ENCODE measurements around the gene TACR2. TPM values are rescaled to one million over a fixed set of nuclear protein-coding genes. Genes with fewer than 3 reads are reported as not detected.

The TACR2 gene
- total RNA-seq: 6.1 TPM

GRCh38 chr10:69416695-69417094 is at the start of gene TACR2:
Gene TACR2, minus strand, starts transcription at chr10:69416918. Its CDS starts 595 bp downstream, at chr10:69416323.
- intact Hi-C loops (cut with DNase I): loop anchor here (10.0 kb wide), 1 partner anchor 412 kb away; no protein-coding TSS in a partner anchor
- TF ChIP-seq POLR2AphosphoS5 (IDR thresholded peaks at IDR 0.05; ENCODE audit: insufficient read depth in 1 of 2, low read depth in 1 of 2) (peak in 1 of 2 donors; percentile 67), CTCF (IDR thresholded peaks at IDR 0.05) (no peak), POLR2A (IDR thresholded peaks at IDR 0.05) (no peak)
- no peak within 1 kb of the TSS for H3K27ac ChIP-seq
- no peaks in the 10 kb centered on the region for H3K9me3 ChIP-seq
- no peak for DNase-seq (ENCODE audit: extremely low spot score in 2 of 2)
- no peaks in the 10 kb centered on the region for H3K27me3 ChIP-seq
- peaks cover 6% of the 10 kb centered on the region for H3K4me1 ChIP-seq
- no peaks in the 10 kb centered on the region for H3K36me3 ChIP-seq
- H3K4me3 ChIP-seq: peak within 1 kb of the TSS; percentile 2 to 29

- Histone ChIP-seq H3K4me3 (no peak overlapping the region), H3K27me3 (no peaks in the 10 kb centered on the region), H3K27ac (peak overlapping the region; percentile 29), H3K9me3 (no peaks in the 10 kb centered on the region), H3K4me1 (peaks cover 30% of the 10 kb centered on the region), H3K36me3 (no peaks in the 10 kb centered on the region)
- no peak for DNase-seq (ENCODE audit: extremely low spot score in 2 of 2)
- intact Hi-C loops (cut with DNase I): no loop called here
- TF ChIP-seq POLR2AphosphoS5 (IDR thresholded peaks at IDR 0.05; ENCODE audit: insufficient read depth in 1 of 2, low read depth in 1 of 2) (no peak), CTCF (IDR thresholded peaks at IDR 0.05) (no peak), POLR2A (IDR thresholded peaks at IDR 0.05) (no peak)
Measured at GRCh38 chr10:69466158-69466490, 49.4 kb upstream of the TACR2 start.

DNA sequence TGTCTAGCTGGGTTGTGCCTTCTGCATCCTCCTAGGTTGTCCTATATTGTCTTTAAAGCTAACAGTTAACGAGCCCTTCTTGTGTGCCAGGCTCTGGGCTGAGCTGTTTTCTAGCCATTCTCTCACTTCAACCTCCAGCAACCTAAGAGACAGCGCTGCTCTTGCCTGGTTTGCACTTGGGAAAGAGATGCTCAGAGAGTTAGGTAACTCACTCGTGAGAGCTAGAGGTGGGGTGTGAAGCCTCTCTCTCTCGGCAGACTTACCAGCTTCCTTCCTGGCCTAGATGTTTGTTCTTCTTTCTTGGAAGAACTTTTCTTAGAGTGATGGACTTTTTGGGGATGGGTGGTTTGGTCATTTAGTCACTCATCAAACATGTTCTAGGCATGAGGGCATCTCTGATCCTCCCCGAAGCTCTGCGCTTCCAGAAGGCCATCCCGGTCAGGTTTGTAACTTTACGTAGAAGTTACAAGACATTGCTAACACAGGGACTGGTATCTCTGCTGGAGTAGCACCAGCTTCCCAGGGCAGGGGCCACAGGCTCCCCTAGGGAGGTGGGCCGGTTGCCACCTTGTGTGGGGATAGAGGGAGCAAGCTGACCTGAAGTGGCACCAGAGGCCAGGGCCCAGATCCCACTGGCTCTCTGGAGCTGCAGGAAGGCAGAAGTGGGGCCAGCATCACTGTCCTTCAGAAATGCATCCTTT is 48.9 kb upstream of the TACR2 start:
- Histone ChIP-seq H3K4me1 (peaks cover 35% of the 10 kb centered on the region), H3K9me3 (no peaks in the 10 kb centered on the region), H3K36me3 (no peaks in the 10 kb centered on the region), H3K4me3 (no peak overlapping the region), H3K27me3 (no peaks in the 10 kb centered on the region), H3K27ac (peak overlapping the region; percentile 62)
- TF ChIP-seq POLR2A (IDR thresholded peaks at IDR 0.05) (no peak), CTCF (IDR thresholded peaks at IDR 0.05) (no peak), POLR2AphosphoS5 (IDR thresholded peaks at IDR 0.05; ENCODE audit: insufficient read depth in 1 of 2, low read depth in 1 of 2) (no peak)
- no peak for DNase-seq (ENCODE audit: extremely low spot score in 2 of 2)
- intact Hi-C loops (cut with DNase I): no loop called here

DNA sequence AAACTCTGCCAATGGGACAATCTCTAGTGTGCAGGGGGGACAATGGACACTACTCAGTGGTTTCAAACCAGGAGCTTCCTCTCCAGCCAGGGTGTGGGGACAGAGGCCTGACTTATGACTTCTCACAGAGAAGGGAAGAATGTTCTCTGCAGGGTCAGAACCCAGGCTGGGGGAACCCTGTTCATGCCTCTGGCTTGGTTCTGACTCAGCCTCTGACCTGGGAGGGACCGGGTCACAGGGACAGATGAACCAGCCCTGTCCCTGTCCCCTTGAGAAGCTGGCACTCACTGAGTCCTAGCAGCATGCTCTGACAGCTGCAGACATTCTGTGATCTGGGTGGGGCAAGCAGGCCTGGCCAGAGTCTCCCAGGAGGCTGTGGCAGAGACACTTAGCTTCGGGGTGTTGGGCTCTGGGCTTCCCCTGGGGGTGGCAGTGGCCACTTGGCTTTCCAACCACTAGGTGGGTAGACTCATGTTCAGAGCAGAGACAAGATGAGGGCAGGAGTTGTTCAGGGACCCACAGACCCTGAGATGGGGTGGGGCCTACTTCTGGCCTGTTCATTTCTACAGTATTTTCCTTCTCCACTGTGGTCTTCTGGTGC is 48.2 kb upstream of the TACR2 start:
- no peak for DNase-seq (ENCODE audit: extremely low spot score in 2 of 2)
- Histone ChIP-seq H3K4me1 (peaks cover 42% of the 10 kb centered on the region), H3K9me3 (no peaks in the 10 kb centered on the region), H3K36me3 (no peaks in the 10 kb centered on the region), H3K27me3 (no peaks in the 10 kb centered on the region), H3K27ac (peak overlapping the region; percentile 62), H3K4me3 (no peak overlapping the region)
- intact Hi-C loops (cut with DNase I): no loop called here
- TF ChIP-seq POLR2A (IDR thresholded peaks at IDR 0.05) (no peak), POLR2AphosphoS5 (IDR thresholded peaks at IDR 0.05; ENCODE audit: insufficient read depth in 1 of 2, low read depth in 1 of 2) (no peak), CTCF (IDR thresholded peaks at IDR 0.05) (no peak)

- Histone ChIP-seq H3K4me1 (peaks cover 42% of the 10 kb centered on the region), H3K9me3 (no peaks in the 10 kb centered on the region), H3K27ac (peak overlapping the region; percentile 62), H3K36me3 (no peaks in the 10 kb centered on the region), H3K4me3 (no peak overlapping the region), H3K27me3 (no peaks in the 10 kb centered on the region)
- TF ChIP-seq CTCF (IDR thresholded peaks at IDR 0.05) (no peak), POLR2AphosphoS5 (IDR thresholded peaks at IDR 0.05; ENCODE audit: insufficient read depth in 1 of 2, low read depth in 1 of 2) (no peak), POLR2A (IDR thresholded peaks at IDR 0.05) (no peak)
- intact Hi-C loops (cut with DNase I): no loop called here
- no peak for DNase-seq (ENCODE audit: extremely low spot score in 2 of 2)
Measured at GRCh38 chr10:69464401-69464800, 47.7 kb upstream of the TACR2 start.

All from vagina (tissue), 2 donors.